Thoracic aorta (tissue), 2 donors: Measurements from ENCODE around the gene LINGO4. TPM values are rescaled to one million over a fixed set of nuclear protein-coding genes. Genes with fewer than 3 reads are reported as not detected.

Experiments used
- ATAC-seq: fragments of 150-250 bp; one replicate; pipeline ENCODE4 v1.8.0; 2017; ENCODE audit warnings: low read depth; ENCODE audit not compliant: insufficient number of reproducible peaks, low FRiP score
- DNase-seq: peaks from one replicate; pipeline ENCODE4 v3.0.0-alpha.2; 2020; ENCODE audit warnings: low spot score
- H3K27ac ChIP-seq, 2 donors: fragments of 200-600 bp; sonication (generic); 1 replicate in 1 of 2; 2 replicates in 1 of 2; pipeline ENCODE4 v1.5.1; 2016; ENCODE audit warnings: mild to moderate bottlenecking in 2 of 2, moderate library complexity in 2 of 2
- H3K27me3 ChIP-seq: fragments of 200-600 bp; sonication (generic); replicated peaks from 2 replicates; pipeline ENCODE4 v1.6.0; 2016; ENCODE audit warnings: mild to moderate bottlenecking; ENCODE audit not compliant: insufficient read depth
- H3K36me3 ChIP-seq: fragments of 200-600 bp; sonication (generic); one replicate; pipeline ENCODE4 v1.5.1; 2016
- H3K4me1 ChIP-seq, 2 donors: fragments of 200-600 bp; sonication (generic); 1 replicate in 1 of 2; 2 replicates in 1 of 2; pipeline versions ENCODE4 v1.5.1 to v1.6.0; 2016; ENCODE audit warnings: low read depth in 2 of 2, mild to moderate bottlenecking in 1 of 2; ENCODE audit not compliant: control insufficient read depth in 1 of 2
- H3K4me3 ChIP-seq: fragments of 200-600 bp; sonication (generic); 2 replicates; pipeline ENCODE4 v1.5.1; 2016; ENCODE audit warnings: mild to moderate bottlenecking
- H3K9me3 ChIP-seq: fragments of 200-600 bp; sonication (generic); 2 replicates; pipeline ENCODE4 v1.5.1; 2016
- total RNA-seq, 2 donors: library from RNA; depleted of rRNA; stranded (reverse); fragments of >200 nt; gene quantifications; one replicate each; pipeline versions ENCODE4 v1.1.0 to v1.2.3, GENCODE V29; 2016
- TF ChIP-seq, protein P1 (sequence below): fragments of 200-600 bp; sonication (generic); IDR thresholded peaks from one replicate; pipeline ENCODE4 v1.5.1; 2019; ENCODE audit warnings: antibody characterized with exemption

LINGO4 gene
- total RNA-seq, 2 donors from 2014 or later: not detected

DNA sequence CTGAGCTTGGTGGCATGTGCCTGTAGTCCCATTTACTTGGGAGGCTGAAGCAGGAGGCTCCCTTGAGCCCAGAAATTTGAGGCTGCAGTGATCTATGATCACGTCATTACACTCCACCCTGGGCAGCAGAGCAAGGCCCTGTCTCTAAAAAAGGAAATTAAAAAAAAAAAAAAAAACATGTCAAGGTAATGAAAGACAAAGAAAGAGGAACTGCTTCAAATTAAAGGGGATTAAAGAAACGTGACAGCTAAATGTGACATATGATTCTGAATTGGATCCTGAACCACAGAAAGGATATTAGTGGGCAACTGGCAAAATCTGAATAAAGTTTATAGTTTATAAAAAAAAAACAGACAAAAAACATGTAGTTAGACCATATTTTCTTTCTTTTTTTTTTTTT lies 38.2 kb upstream of the LINGO4 start:
- no peaks in the 10 kb centered on the region for H3K27me3 ChIP-seq
- DNase-seq (no peak), ATAC-seq (no peak)
- TF ChIP-seq, protein P1, sequence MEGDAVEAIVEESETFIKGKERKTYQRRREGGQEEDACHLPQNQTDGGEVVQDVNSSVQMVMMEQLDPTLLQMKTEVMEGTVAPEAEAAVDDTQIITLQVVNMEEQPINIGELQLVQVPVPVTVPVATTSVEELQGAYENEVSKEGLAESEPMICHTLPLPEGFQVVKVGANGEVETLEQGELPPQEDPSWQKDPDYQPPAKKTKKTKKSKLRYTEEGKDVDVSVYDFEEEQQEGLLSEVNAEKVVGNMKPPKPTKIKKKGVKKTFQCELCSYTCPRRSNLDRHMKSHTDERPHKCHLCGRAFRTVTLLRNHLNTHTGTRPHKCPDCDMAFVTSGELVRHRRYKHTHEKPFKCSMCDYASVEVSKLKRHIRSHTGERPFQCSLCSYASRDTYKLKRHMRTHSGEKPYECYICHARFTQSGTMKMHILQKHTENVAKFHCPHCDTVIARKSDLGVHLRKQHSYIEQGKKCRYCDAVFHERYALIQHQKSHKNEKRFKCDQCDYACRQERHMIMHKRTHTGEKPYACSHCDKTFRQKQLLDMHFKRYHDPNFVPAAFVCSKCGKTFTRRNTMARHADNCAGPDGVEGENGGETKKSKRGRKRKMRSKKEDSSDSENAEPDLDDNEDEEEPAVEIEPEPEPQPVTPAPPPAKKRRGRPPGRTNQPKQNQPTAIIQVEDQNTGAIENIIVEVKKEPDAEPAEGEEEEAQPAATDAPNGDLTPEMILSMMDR: no peak
- peaks cover 14 to 18% of the 10 kb centered on the region in 2 donors for H3K4me1 ChIP-seq
- no peaks in the 10 kb centered on the region for H3K36me3 ChIP-seq
- no peak overlapping the region for H3K27ac ChIP-seq
- no peaks in the 10 kb centered on the region for H3K9me3 ChIP-seq
- H3K4me3 ChIP-seq: no peak overlapping the region

DNA sequence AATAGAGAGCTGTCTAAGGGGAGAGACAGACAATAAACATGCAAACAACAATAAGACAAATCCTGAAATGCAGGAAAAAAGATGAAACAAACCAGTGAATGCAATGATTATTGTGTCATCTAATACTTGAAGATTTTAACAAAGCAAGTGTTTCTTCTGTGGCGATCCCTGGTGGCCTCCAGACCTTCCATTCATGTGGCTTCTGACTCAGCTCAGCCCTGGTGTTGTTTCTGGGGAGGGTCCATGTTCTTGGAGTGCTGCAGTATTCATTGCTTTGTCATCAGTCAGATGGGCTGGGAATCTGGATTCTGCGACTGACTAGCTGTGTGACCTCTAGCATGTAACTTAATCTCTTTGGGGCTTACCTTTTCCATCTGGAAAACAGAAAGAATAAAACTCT lies 35.9 kb upstream of the LINGO4 start:
- DNase-seq (no peak), ATAC-seq (no peak)
- Histone ChIP-seq H3K27ac (no peak overlapping the region), H3K9me3 (no peaks in the 10 kb centered on the region), H3K36me3 (no peaks in the 10 kb centered on the region), H3K4me3 (no peak overlapping the region), H3K4me1 (peaks cover 14 to 30% of the 10 kb centered on the region in 2 donors), H3K27me3 (no peaks in the 10 kb centered on the region)
- TF ChIP-seq, protein P1: no peak

DNA sequence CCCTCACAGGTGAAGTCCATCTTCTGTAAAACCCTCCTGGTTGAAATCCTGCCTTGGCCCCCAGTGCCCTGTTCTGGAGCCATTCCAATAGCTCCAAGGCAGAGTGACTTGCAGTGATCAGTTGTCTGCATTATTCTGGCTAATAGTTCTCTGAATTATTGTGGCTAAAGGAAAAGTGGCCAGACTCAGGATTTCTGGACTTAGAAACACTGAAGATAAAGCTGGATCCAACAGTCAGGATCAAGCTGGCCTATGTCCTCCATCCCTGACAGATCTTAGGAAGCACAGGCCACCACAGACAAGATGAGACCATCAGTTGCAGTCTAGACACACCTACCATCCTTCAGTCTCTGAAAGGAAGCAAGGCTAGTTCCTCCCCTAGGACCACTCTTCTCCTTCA lies 35.2 kb upstream of the LINGO4 start:
- peaks cover 14 to 30% of the 10 kb centered on the region in 2 donors for H3K4me1 ChIP-seq
- no peaks in the 10 kb centered on the region for H3K27me3 ChIP-seq
- no peak overlapping the region for H3K4me3 ChIP-seq

DNA sequence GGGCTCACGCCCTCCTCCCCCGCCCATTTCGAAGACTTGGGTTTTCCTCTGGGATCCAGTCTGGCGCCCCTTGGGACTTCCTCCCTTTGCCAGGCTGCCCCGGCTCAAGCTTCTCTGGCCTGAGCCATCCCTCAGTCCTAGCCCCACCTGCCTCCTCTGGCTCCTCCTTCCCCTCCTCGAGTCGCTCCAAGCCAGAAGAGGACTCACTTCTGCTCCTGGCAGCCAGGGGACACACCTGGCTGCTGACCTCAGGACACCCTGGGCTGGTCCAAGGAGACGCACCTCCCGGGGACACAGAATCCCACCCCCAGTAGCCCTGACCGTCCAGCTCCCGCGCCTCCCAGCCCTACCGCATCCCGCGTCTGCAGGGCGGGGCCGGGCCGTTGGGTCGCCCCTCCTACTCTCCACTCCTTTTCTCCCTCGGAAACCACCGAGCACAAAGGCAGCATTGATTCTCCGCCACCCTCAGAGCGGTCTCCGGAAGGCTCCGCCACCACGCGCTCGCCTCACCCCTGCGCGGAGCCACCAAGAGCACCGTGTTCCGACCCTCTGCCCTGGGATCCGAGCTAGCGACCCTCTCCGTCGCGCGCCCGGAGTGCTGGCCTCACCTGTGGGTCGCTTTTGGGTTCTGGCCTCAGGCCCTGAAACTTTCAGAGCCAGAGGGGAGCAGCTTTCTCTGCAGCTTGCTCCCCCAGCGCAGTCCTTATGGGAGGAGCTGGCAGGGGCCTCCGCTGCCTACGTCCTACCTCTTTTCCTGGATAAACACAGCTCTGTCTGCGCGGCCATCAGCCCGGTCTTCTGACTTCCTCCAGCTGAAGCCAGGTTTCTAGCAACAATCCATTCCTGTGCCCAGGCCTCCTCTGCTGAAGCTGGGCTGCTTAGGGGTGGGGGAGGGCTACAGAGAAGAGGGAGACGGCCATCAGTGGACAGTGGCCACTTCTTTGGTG lies 34.5 kb upstream of the LINGO4 start, which contains the start of gene C2CD4D:
Gene C2CD4D, minus strand, starts transcription at position 364 of the 947 bp plus-strand sequence. CDS start 831 bp downstream, outside the sequence.
- H3K9me3 ChIP-seq: no peaks in the 10 kb centered on the region
- TF ChIP-seq, protein P1: no peak
- DNase-seq: no peak
- H3K4me1 ChIP-seq: peaks cover 14 to 30% of the 10 kb centered on the region in 2 donors
- no peak within 1 kb of the TSS for H3K27ac ChIP-seq
- ATAC-seq: no peak
- no peaks in the 10 kb centered on the region for H3K27me3 ChIP-seq
- no peaks in the 10 kb centered on the region for H3K36me3 ChIP-seq
- H3K4me3 ChIP-seq: peak within 1 kb of the TSS; percentile 77

More for the DNA sequence above, 35.2 kb upstream of the LINGO4 start:
- TF ChIP-seq, protein P1: no peak
- DNase-seq (no peak), ATAC-seq (no peak)
- Histone ChIP-seq H3K36me3 (no peaks in the 10 kb centered on the region), H3K9me3 (no peaks in the 10 kb centered on the region), H3K27ac (no peak overlapping the region)

DNA sequence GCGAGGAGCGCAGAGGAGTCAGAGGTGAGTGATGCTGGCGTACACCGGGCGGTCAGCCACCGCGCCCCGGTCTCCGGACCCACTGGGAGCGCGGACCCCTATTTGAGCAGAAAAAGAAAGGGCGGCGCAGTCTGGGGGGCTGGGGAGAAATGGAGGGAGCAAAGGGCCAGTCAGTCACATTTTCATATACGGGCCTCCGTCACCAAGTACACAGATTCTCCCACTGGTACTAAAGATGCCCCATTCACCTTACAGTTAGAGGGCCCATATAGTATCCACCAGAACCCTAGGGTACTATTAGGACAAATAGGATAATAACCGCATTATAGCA lies 33.8 kb upstream of the LINGO4 start:
- H3K27ac ChIP-seq: no peak overlapping the region
- DNase-seq: no peak
- H3K4me3 ChIP-seq: peak overlapping the region; percentile 77
- no peaks in the 10 kb centered on the region for H3K9me3 ChIP-seq
- no peak for ATAC-seq
- no peaks in the 10 kb centered on the region for H3K36me3 ChIP-seq
- H3K4me1 ChIP-seq: peaks cover 14 to 30% of the 10 kb centered on the region in 2 donors
- H3K27me3 ChIP-seq: no peaks in the 10 kb centered on the region
- TF ChIP-seq, protein P1: no peak
